Activated T-helper 1 cell treated with anti-CD3 and anti-CD28 coated beads, Interleukin-2, amount 50 U/mL, for 16 hours (primary cell): ENCODE data around the gene CDCA7L.
"Not testable (repeated sequence)": the region's sequence is repeated elsewhere in the genome, so short reads cannot be mapped to it uniquely, and the experiment has no call there.

Experiments
- DNase-seq, 2 donors: peaks; one replicate each; pipeline ENCODE4 v3.0.0-alpha.2; 2020; ENCODE audit warnings: low read depth in 1 of 2, low spot score in 1 of 2

The CDCA7L gene

DNA sequence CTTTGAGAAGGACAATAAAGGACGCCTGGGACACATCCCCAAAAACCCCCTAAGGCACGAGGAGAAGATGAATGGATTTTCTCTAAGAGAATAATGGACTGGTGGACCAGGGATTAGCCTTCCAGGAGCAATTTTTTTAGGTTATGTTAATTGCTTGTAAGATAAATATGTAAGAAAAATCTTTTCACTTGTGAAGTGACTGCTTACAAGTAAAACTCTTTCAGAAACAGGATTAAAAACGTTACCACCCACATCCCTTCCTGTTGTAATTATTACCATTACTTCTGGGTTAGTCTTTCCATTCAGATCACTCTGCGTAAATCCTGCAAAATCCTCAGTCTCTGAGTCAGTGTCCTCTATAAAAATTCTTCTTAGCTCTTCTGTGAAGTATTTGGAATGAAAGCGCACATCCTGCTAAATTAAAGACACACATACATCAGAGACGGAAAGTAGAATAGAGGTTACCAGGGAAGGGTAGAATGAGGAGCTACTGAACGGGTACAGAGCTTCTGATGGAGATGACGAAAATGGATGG lies 34.3 kb downstream of the CDCA7L start:
- DNase-seq, result no peak

DNA sequence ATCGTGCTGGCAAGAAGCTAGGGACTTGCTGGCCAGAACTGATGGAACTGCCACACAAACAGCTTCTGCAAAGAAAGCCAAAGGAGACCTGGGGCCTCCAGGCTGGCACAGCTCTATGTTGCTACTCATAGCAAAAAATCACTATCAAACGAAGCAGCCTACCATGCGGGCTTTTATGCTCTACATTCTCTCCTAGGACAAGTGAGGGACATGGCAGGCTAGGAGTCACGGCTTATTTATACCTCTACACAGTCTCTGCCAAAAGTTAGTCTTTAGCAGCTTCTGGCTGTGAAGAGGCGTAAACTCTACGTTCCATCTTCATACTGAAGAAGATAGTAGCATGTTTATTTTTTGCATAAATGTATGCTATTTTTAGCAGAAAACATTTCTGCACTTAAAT lies 35.4 kb downstream of the CDCA7L start:
- DNase-seq, result no peak

DNA sequence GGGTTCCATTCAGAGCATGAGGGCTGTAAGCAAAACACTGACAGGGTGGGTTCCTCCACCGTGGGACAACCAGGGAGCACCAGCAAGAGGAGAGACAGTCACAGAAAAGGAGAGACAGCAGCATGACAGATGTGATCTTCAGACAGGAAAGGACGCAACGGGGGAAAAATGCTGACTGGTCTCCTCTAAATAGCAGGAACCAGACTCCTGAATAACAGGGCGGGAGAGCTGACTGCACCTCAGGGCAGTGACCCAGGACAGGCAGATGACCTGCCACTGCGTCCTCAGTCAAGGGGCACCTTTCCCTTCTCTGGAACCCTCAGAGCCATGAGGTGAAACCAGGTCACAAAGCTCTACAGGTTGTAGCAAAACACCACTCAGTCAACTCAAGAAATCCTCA lies 37.0 kb downstream of the CDCA7L start:
- DNase-seq, result no peak

DNA sequence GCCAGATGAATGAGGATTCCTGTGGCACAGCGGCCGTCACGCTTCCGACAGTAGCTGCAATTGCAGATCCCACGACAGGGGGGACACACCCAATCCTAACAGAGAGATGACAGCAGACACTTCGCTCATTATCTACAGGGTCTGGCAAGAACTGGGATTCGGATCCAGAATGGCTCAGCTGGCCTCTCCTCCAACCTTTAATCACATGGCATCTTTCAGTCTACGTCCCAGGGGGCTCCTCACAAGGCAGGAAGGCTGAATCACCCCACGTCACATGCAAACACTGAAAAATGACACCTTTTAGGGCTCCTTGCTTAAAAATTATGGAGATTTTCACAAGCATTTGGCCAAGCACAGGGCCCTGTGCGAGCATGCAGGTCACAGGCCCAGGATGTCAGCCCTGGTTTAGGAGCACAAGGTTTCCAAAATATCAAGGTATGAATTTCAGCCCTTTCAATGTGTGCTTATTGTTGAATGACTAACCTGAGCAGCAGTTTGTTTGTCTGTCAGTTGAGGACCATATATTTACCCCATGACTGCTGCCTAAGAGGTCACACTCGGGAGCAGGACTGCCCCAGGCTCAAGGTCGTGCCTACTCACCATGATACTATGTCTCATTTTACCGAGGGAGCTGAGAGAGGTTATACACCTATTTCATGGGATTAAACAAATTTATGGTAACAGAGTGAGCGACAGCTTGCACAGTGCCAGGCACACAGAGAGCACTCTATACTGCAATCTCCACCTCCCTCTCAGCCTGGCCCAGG lies 42.5 kb downstream of the CDCA7L start:
- DNase-seq, result no peak

DNA sequence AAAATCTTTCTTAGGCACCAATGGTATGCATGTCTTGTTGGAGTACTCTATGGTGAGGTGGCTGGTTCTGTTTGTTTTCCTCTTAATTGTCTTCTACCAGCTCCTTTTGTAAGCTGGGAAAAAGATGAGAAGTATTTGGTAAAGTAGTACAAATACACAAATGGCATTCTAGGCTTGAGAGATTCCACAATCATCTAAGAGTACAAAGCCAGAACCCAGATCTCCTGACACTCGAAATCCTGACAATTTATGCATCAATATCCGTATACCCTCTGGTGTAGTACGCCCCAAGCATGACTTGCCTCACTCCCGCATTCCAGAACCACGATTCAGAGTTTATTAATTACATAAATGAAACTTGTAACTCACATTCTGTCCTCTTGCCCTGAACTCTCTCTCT lies 43.5 kb downstream of the CDCA7L start:
- DNase-seq, result no peak

DNA sequence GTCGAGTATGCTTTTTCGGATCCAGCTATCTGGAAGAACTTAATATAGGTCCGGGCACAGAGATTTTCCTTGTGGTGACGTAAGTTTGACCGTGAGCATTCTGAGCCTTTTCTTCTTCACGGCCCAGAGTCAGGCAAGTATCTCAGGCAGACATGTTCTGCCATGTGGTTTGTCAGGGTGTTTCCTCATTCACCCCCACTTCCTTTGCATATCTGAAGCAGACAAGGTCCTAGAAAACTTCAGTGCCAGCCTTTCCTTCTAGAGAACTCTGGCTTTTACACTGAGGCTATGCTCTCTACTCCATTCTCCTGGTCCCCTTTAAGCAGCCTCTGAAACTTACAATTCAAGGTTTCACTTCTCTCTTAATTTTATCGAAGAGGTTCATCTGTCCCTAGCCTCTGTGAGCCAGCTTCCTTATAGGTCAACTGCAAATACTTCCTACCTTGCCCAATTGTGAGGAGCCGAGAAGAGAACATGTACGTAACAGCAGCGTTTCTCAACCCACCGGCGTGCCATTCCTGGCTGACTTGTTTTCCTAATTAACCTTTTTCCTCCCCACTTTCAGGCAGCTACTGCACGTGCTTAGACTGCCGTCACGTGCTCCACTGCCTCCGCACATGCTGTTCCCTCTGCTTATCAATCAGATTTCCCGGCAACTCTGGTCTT lies 47.3 kb downstream of the CDCA7L start:
- DNase-seq, result no peak

DNA sequence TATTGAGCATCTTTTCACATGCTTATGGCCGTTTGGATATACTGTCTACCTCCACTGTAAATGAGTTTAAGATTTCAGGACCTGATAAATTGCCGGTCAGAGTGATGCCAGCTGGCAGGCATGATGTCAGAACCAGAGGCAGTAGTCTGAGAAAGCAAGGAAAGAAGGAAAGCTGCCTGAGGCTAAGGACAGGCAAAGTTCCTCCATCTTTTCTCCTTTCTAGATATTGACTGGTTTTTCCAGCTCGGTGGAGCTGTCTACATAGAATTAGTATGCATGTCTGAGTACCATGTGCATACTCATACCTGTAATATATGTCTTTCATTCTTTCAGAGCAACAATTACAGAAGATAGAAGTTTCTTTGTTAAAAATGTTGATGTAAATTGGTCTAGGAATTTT lies 52.3 kb downstream of the CDCA7L start:
- DNase-seq, result no peak

DNA sequence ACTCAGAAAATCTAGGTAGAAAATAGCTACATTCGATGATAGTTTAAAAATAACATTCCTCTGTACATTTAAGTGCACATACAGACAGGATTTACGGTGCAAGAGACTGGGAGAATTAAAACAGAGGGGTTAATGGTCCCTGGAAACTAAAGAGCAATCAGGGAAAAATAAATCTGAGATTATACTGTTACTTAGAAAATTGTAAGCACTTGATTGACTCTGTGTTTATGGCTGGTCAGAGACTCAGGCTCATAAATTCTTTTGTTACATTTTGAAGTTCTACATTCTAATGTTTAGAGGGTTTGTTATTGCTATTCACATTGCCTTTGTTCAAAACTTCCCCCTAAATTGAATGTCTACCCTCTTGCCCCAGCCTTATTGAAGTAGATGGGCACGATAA lies 54.4 kb downstream of the CDCA7L start:
- DNase-seq, result no peak

DNA sequence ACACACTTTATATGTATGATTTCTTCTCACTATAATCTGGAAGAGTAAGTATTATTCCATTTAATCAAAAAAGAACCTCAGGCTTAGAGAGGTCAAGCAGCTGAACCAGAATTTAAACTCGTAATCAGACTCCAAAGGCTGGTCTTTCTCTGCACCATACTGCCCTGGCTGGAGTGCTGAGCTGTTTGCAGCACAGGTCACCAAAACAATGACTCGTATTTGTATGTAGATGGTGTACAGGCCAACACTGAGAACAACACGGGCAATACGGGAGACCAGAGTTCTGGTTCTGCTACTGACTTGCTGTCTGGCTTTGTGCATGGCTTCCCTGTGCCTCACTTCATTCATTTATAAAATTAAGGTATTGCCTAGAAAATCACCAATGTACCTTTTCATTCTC lies 57.9 kb downstream of the CDCA7L start:
- no peak for DNase-seq

DNA sequence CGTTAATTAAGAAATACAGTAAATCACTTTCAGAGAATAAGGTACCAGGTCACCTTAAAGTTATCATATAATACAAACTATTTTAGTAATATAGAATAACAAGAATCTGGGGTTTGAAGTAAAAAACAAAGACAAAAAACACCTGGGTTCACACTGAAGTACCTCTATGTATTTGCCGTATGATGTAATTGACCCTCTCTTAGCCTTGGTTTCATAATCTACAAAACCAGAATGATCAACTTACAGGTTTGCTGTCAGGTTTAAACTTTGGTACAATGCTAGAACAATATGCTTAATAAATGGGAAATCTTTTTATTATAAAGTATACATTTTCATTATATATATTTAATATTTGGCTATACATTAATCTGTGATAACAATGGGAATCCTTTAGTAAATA lies 58.3 kb downstream of the CDCA7L start:
- DNase-seq, result no peak

DNA sequence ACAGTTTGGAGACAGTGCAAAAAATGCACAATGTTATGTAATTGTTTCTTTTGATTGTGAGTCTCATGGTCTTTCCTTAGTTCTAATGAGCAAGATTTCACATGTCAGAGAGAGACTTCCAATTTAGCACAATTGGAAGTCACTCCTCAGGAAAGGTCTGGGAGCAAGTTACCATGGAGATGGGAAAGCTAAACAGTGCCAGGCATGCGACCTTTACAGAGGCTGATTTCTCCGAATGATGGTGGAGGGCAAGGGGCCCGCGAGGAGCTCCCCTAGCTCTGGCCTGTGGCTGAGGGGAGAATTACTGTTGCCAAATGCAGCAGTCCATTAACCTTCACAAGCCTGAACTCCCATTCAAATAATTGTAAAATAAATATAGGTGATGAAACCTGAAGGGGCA lies 59.3 kb downstream of the CDCA7L start:
- no peak for DNase-seq

DNA sequence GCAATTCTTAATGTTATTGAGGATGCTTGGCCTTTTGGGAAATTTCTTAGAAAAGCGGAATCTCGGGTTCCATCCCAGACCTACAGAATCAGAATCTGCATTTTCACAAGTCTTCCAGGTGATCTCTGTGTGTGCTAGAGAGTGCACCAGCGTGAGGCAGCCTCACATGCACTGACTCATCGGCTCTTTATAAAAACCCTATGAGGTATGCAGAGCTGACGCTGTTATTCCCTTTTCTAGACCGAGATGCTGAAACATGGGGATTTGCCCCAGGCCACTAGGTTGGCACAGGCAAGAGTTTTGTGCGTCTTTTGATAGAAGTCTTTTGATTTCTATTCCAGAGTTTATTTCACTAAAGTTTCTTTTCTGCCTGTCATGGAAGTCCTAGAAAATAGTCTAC lies 61.2 kb downstream of the CDCA7L start:
- DNase-seq, result no peak

DNA sequence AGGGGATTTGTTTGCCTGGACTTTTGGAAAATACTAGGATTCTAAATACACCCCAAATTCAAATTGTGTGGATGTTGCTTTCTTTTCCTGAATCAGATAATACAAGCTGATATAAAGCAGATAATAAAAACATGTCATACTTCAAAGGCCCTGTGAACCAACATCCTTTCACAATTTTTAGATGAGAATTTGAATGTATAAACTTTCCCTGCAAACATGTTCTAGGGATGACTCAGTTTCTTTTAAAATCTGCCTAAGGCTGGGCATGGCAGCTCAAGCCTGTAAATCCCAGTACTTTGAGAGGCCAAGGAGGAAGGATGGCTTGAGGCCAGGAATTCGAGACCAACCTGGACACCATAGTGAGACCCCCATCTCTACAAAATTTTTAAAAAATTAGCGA lies 62.2 kb downstream of the CDCA7L start:
- not testable (repeated sequence) for DNase-seq

DNA sequence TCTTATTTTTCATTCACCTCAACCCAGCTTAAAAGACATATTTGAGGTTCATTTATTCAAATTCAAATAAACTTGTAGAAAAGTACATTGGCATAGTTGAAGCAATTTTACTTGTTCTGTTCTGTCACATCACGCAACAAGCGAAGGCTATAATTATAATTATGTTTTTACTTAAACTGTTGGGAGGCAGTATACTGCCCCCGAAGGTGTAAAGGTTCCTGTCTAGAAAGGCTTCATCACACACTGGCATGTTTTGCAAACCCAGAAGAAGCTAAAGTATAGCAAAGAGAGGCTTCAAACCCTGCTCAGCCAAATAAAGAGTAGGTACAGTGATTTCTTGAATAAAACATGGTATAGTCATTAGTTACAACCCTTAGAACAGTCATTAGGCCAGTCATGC lies 62.6 kb downstream of the CDCA7L start:
- DNase-seq, result no peak

DNA sequence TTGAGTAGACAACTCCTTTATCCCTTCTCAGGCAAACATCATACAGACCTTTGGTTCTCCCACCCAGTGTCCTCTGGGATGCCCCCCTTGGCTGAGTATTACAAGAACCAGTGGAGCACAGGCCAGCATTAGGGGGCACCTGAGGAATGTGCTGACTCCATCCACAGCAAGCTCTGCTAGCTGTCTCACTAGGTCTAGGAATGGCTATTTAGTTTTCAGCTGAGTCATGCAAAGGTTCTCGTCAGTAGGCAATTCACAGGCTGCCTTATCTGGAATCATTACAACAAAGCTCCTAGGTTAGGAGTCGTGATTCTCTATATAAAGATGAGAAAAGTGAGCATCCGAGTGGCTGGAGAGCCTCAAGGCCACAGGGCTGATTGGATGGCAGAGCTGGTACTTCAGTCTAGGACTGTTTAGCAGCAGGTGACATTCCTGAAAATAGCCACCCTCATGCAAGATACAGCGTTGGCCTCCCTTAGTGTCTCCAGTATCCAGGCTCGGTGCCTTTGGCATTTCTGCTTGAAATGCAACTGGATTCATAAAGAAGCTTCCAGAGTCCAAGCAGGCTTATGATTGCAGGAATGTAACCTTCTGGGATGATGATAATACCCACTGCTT lies 75.8 kb downstream of the CDCA7L start:
- no peak for DNase-seq

DNA sequence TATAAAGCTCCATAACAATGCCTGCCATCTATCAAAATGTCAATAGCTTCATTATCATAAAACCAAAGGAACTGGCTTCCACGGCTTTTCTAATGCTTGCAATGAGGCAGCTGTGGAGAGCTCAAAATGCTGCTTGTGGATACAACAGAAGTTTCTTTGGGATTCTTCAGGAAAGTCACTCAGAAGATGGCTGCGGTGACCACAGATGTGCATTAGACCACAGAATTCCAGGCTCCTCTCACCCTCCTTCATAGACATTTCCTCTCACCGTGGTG lies 77.2 kb downstream of the CDCA7L start:
- no peak for DNase-seq

DNA sequence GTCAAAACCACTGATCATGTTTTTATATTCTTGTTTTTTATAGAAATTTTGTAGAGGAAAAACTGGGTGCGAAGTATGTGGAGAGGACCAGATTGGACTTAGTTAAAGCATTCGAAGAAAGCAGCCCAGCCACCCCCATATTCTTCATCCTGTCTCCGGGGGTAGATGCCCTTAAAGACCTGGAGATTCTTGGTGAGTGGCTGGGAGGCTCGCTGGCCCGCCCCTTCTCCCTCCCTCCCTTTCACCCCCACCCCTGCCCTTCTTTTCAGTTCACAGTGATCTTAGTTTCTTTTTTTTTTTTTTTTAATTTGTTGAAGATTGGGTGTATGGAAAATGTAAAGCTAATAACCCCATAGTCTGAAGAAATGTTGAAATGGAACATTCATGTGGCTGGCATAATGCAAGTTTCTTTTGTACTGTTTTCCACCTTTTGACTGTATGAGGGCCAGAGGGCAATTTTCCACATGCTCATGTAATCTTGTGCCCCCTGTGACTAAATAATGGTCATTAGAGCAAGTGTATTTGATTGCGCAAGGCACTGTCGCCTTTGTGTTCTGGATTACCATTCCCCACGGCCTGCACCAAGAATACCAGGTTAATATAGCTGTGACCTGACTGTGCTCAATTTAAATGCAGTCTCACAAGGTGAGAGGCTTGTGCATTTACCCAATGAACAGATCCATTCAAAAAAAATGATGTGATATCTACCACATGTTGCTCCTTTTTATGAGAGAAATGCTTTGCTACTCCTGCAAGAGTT lies 77.7 kb downstream of the CDCA7L start:
- no peak for DNase-seq

DNA sequence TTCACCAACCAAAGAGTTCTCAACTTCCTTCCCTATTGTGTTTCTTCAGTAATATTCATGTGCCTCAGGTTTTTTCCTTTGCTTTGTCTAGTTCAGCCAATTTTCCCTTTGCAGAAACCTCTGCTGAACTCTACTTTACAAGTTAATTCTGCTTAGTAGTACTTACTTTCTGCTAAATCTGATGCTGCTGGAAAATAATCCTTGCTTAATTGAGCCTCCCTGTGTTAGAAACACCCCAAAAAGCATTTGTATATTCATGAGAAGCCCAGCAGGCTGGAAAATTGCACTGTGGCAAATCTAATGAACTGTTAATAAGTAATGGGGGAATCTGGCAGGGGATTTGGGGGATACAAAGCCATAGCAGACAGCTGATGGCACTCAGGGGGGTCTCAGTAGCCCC lies 78.5 kb downstream of the CDCA7L start:
- no peak for DNase-seq

DNA sequence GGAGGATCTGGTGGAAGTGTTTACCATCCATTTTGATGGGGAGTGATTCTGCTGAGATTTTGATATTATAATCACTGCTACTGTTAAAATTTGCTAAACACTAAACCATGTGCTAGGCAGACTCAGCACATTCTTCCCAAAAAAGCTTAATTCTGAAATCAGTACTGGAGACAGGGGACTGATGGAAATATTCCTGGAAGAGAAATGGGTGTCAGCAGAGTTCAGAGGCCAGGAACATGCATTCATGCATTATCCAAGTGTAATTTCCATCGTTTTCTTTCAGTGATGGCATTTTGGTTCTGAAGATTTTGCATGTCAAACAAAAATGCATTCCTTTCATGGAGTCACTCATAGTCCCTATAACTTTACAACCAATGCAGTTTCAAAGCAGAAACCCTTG lies 79.0 kb downstream of the CDCA7L start:
- no peak for DNase-seq

DNA sequence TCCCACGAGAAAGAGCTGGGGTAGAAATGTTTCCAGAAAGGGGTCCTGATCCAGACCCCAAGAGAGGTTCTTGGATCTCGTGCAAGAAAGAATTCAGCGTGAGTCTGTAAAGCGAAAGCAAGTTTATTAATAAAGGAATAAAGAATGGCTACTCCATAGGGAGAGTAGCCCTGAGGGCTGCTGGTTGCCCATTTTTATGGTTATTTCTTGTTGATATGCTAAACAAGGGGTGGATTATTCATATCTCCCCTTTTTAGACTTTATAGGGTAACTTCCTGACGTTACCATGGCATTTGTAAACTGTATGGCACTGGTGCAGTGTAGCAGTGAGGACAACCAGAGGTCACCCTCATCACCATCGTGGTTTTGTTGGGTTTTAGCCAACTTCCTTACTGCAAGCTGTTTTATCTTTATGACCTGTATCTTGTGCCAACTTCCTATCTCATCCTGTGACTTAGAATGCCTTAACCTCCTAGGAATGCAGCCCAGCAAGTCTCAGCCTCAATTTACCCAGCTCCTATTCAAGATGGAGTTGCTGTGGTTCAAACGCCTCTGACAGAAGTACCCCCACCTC lies 80.0 kb downstream of the CDCA7L start:
- DNase-seq, result not testable (repeated sequence)

DNA sequence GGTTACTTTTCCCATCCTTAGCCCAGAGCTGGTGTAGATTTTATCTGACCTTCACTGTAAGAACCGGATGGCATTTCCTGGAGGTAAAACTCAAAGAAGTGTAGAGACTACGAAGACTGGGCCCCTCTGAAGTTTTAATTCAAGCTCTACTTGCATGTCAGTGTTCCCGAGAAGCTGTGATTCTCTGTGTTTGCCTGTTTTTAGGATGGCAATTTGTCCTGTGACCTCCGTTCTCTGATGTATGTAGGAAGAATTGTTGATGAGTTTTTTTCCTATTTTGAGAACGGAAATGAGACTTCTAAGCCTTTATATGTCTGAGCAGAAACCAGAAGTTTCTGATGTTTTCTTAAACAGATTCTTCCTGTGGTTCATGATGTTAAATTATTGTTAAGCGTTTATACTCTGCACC lies 94.1 kb downstream of the CDCA7L start:
- DNase-seq, result no peak
